ENCODE data around the gene FNDC3B.

DNA sequence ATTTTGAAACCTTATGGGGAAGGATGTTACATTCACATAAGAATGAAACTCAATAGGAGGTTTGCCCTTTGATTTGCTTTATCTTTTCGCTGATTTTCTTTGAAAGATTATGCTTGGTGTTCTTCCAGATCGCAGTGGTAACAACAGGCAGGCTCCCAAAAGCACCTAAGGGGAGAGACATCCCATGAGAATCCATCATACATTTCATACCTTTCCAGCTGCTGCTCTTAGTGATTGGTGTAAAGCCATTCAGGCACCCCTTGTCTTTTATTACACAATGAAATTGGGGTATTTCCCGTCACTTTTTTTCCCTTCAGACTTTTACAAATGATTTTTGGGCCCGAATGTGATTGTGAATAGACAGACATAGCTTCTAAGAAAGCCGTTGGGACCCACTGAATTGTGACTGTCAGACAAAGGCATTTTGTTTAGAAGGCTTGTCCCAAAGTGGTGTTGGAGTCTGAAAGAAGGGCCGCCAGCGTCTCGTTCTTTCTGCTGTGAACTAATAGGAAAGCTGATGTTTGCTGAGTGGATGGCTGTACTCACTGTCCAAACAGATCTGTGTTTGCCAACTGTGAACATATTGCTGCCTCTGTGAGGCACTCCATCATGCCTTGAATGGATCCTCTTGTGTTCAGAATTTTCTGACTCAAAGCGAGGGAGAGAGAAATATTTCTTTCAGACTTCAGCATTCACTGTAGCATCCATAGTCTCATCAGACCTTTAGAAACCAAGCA is 164.3 kb downstream of the FNDC3B start:
- TF ChIP-seq GATA2 (IDR thresholded peaks at IDR 0.05; ENCODE audit: insufficient read depth, insufficient read length, low read depth, low read length) (no peak), POLR2A (IDR thresholded peaks at IDR 0.05; ENCODE audit: low read depth, low read length) (no peak)
